HG03439 (cell line): ENCODE measurements around the gene FBXW4.

Source experiments
- ATAC-seq: cut with Tn5 transposase; IDR thresholded peaks from one replicate; pipeline ENCODE4 v1.9.1; 2021; ENCODE audit warnings: mild to moderate bottlenecking, moderate library complexity; ENCODE audit not compliant: unreplicated experiment

Gene FBXW4

DNA sequence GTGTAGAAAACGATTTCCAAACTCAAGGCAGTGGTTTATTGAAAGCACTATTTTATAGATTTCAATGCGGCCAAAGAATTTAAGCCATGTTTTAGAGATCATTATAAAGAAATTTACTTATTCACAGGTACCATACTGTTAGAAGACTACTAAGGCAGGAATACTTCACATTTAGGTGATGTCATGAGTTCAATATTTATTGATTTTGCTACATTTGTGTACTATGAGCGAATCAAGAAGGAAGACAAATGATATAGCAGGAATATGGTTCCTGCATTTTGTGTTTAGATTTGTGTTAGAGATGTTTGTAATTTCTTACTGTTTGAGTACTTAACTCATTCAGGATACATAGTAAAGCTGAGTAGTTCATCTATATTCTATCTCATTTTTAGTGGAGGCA, 1.7 kb upstream of the FBXW4 start:
- ATAC-seq = no peak

- no peak for ATAC-seq
Observed at GRCh38 chr10:101695404-101695890, 477 bp upstream of the FBXW4 start.

- ATAC-seq = peak; percentile 67
Observed at GRCh38 chr10:101693978-101694673, 844 bp downstream of the FBXW4 start.

GRCh38 chr10:101693651-101693977, 1.4 kb downstream of the FBXW4 start:
- ATAC-seq = peak; percentile 8

DNA sequence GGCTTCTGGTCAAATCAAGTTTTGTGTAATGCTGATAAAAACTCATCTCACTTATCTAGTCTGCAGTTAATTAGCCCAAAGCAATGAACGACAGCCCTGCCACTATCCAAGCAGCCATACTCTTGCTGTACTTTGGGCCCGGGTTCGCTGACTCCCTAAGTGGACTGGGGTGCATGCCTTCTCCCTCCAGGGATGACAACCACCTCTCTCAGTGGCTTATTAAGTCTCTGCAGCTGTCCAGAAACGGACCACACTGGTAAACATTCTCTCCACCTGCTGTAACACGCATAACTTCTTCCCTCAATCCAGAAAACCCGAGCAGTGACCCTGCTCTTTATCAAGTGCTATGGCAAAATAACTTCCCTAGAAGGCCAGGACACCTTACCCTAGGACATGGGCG, 3.9 kb downstream of the FBXW4 start:
- no peak for ATAC-seq

GRCh38 chr10:101690461-101690860, 4.5 kb downstream of the FBXW4 start:
- no peak for ATAC-seq

- ATAC-seq = no peak
Observed at GRCh38 chr10:101687071-101687658, 7.8 kb downstream of the FBXW4 start.

- ATAC-seq = no peak
Observed at GRCh38 chr10:101686133-101686925, 8.6 kb downstream of the FBXW4 start.

- no peak for ATAC-seq
Observed at GRCh38 chr10:101684782-101685181, 10.2 kb downstream of the FBXW4 start.

DNA sequence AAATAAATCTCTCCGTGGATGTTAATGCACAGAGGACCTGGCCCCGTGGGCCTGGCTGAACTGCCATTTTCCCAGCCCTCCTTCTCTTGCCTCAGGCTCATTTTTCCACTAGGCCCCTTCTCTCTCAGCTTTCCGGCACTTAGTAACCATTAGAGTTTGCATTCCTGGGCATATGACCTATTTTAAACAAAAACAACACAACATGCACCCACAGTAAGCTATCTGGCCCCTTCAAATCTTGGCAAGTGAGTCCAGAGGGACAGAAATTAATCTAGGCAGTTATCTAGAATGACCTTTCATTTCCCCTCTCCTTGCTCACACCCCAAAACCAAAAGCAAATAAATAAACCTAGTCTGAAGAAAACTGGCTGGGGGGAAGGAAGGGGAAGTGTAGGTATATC, 11.7 kb downstream of the FBXW4 start:
- no peak for ATAC-seq

DNA sequence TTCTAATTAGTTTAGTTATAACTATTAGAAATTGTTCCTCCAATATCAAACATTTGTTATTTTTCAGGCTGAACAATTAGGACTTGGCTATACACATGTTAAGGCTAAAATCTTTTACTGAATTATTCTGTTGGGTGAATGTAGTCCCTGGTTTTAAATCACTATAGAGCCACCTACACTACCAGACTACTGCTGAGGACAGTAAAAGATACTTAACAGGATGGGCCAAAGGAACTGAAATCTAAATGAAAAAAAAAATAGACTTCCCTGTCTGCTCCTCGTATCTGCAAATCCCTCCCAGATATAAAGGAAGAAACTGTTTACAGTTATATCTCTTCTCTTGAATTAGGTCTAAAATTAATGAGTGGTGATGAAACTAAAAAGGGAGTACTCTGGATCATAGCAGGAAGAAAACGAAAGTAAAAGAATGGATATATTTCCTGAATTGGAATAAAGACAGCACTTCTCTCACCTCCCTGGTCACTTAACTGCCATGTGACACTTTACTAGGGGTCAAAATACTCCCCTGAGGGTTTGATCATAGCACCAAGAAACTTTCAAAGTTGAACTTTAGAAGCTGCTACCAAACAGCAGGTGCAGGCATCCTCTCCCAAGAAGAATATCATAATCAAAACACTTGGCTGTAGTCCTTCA, 12.7 kb downstream of the FBXW4 start:
- no peak for ATAC-seq

DNA sequence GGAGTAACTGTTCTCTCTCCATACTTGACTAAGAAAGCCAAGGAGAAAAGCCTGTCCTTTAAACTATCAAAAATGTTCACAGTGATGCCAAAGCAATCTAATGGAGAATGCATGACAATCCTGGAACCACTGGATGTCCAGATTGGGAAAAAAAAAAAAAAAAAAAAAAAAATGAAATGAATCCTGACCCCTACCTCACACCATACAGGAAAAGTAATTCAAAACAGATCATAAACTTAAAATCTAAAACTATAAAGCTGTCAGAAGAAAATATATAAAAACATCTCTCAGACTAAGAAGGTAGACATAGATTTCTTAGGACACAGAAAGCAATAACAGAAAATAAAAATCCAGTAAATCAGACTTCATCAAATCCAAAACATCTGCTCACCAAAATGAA, 18.4 kb downstream of the FBXW4 start:
- ATAC-seq = no peak

- no peak for ATAC-seq
Observed at GRCh38 chr10:101675115-101675514, 19.9 kb downstream of the FBXW4 start.

GRCh38 chr10:101672536-101672935, 22.4 kb downstream of the FBXW4 start:
- ATAC-seq = no peak

DNA sequence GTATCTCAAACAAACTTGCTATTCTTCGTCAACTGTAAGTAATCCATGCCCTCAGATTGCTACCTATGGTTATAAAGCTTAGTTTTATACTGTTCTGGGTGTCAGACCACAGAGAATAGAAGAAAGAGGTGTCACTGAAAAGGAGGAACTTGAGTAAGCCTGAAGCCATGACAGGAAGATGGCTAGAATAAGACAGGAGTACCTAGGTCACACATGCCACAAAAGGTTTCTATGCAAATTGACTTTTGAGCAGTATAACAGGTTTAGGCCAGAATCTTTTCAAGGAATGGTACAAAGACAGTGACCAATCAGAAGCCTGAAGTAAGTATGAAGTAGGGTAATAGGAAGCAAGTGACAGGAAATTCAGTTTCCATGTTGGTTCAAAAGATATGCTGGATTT, 23.5 kb downstream of the FBXW4 start:
- ATAC-seq = no peak

- no peak for ATAC-seq
Observed at GRCh38 chr10:101670635-101671034, 24.3 kb downstream of the FBXW4 start.

DNA sequence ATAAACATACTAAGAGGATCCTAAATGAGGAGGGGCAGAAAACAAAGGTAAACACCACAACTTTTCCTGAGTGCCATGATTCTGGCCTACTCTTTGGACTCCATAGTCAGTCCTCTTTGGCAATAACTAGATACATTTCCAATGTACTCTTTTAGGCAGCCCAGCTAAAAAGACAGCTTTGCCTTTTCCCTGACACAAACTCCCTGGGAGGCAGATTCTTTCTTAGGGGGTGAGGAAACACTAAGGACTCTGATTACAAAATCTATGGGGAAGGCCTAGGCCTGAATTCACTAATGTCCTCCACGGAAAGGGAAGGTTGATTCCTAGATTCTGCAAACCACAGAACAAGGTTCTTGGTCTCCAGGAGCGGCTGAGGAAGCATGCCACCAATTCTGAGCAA, 25.8 kb downstream of the FBXW4 start:
- ATAC-seq = no peak

DNA sequence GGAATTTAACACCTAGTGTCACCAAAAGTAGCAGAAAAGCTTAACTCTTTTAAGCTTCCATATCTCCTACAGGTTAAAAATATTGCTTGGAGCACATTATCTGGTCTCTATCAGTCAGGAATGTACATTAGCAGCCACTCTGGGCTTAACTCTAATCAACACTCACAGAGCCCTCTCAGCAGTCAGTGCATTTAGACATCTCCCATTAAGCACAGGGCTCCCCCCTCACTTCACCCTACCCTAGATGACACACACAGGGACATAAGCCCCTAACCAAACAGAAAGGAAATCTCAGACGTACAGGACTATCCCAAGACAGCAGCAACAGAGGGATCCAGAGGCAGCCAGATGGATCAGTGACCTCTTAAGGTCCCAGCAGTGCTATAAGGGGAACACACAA, 26.4 kb downstream of the FBXW4 start:
- ATAC-seq = no peak

GRCh38 chr10:101666083-101666482, 28.9 kb downstream of the FBXW4 start:
- no peak for ATAC-seq

DNA sequence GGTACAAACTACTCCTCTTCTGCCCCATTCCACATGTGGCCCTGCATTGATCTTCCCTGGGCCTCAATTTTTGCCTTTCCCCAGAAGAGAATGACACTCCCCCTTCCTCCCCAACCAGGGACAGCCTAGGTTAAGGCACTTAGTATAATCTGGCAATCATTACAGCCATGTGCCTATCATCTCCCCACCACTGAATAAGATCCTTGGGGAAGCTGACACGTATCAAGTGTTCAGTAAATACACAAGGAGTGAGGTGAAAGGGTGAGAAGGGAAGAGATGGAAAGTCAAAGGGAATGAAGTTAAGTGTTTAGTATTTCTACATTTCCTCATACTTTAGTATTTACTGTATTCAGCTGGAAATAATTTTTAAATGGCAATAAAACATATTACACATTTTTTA, 31.9 kb downstream of the FBXW4 start:
- no peak for ATAC-seq

- ATAC-seq = no peak
Observed at GRCh38 chr10:101660256-101660655, 34.7 kb downstream of the FBXW4 start.

- ATAC-seq = no peak
Observed at GRCh38 chr10:101658975-101659374, 36.0 kb downstream of the FBXW4 start.
